SU-DHL-6 (cell line): ENCODE results near the gene TMEM179B.

Experiments
- H2AFZ ChIP-seq: fragments of 200-600 bp; sonication (generic); 2 replicates; pipeline ENCODE4 v1.6.1; 2014; ENCODE audit warnings: low read depth, mild to moderate bottlenecking, moderate library complexity, mixed read lengths, antibody characterized with exemption, low read length; ENCODE audit not compliant: severe bottlenecking
- H3F3A ChIP-seq: fragments of 200-600 bp; shearing (Covaris generic); 2 replicates; pipeline ENCODE4 v1.6.0; 2016; ENCODE audit warnings: antibody characterized with exemption, mild to moderate bottlenecking; ENCODE audit not compliant: insufficient read depth
- H3K27ac ChIP-seq: fragments of 200-600 bp; sonication (generic); 2 replicates; pipeline ENCODE4 v1.5.1; 2016; ENCODE audit warnings: low read depth, mild to moderate bottlenecking, low read length, moderate library complexity, mixed read lengths
- H3K27me3 ChIP-seq: fragments of 200-600 bp; sonication (generic), shearing (Covaris generic); 2 replicates; pipeline ENCODE4 v1.6.0; 2014; ENCODE audit warnings: mild to moderate bottlenecking, low read length
- H3K36me3 ChIP-seq: fragments of 200-600 bp; sonication (generic); 2 replicates; pipeline ENCODE4 v1.6.1; 2014; ENCODE audit warnings: mild to moderate bottlenecking, low read length, mixed read lengths
- H3K4me2 ChIP-seq: fragments of 300-600, 200-600 bp; shearing (Covaris generic), sonication (generic); 2 replicates; pipeline ENCODE4 v1.6.0; 2014; ENCODE audit warnings: low read length, low read depth, mild to moderate bottlenecking; ENCODE audit not compliant: poor library complexity, severe bottlenecking
- H3K4me3 ChIP-seq: fragments of 200-600 bp; sonication (generic); 2 replicates; pipeline ENCODE4 v1.5.1; 2014; ENCODE audit warnings: antibody characterized with exemption, low read length, mild to moderate bottlenecking, mixed read lengths; ENCODE audit not compliant: insufficient read depth, poor library complexity, severe bottlenecking
- H3K79me2 ChIP-seq: fragments of 200-600 bp; sonication (generic); 2 replicates; pipeline ENCODE4 v1.6.1; 2014; ENCODE audit warnings: mild to moderate bottlenecking, low read length, moderate library complexity; ENCODE audit not compliant: insufficient read depth
- H3K9ac ChIP-seq: fragments of 200-600 bp; sonication (generic); 2 replicates; pipeline ENCODE4 v1.7.0; 2014; ENCODE audit warnings: mild to moderate bottlenecking, low read length
- H3K9me2 ChIP-seq: fragments of 200-600 bp; sonication (generic); replicated peaks from 2 replicates; pipeline ENCODE4 v1.6.1; 2014; ENCODE audit warnings: low read length; ENCODE audit not compliant: insufficient read depth
- H3K9me3 ChIP-seq: fragments of 200-600 bp; sonication (generic); 2 replicates; pipeline ENCODE4 v1.6.1; 2014; ENCODE audit warnings: low read length, mixed read lengths; ENCODE audit not compliant: insufficient read depth
- H4K20me1 ChIP-seq: fragments of 200-600 bp; sonication (generic); 2 replicates; pipeline ENCODE4 v1.6.1; 2014; ENCODE audit warnings: low read depth, mild to moderate bottlenecking, antibody characterized with exemption, low read length, moderate library complexity, mixed read lengths
- CTCF ChIP-seq: fragments of 200-600 bp; sonication (generic); IDR thresholded peaks from one replicate; pipeline ENCODE4 v1.5.1; 2017; ENCODE audit warnings: antibody characterized with exemption, mild to moderate bottlenecking, low read length, moderate library complexity; ENCODE audit not compliant: insufficient read depth, poor library complexity, severe bottlenecking
- EZH2phosphoT487 ChIP-seq: fragments of 200-600 bp; sonication (generic), shearing (Covaris generic); conservative IDR thresholded peaks from 2 replicates; pipeline ENCODE4 v1.6.1; 2018; ENCODE audit warnings: mild to moderate bottlenecking, antibody characterized with exemption, low read length, moderate library complexity, mixed read lengths

The TMEM179B gene

GRCh38 chr11:62786318-62787004 is 741 bp upstream of the TMEM179B start:
- no peak overlapping the region for H2AFZ ChIP-seq
- peak overlapping the region; percentile 69 for H3K4me2 ChIP-seq
- peaks cover 34% of the 10 kb centered on the region for H3K79me2 ChIP-seq
- H3K27me3 ChIP-seq, result no peaks in the 10 kb centered on the region
- peak overlapping the region; percentile 91 for H3K4me3 ChIP-seq
- peak; percentile 88 for TF ChIP-seq CTCF
- no peak for TF ChIP-seq EZH2phosphoT487
- H3F3A ChIP-seq, result peaks cover 22% of the 10 kb centered on the region
- H3K9me2 ChIP-seq, result no peaks in the 10 kb centered on the region
- H3K9ac ChIP-seq, result peak overlapping the region; percentile 93
- peak overlapping the region; percentile 75 for H3K27ac ChIP-seq
- no peaks in the 10 kb centered on the region for H3K9me3 ChIP-seq
- no peaks in the 10 kb centered on the region; the same call in 1 of the 2 replicates for H3K36me3 ChIP-seq
- no peaks in the 10 kb centered on the region for H4K20me1 ChIP-seq

GRCh38 chr11:62788991-62789390 is 1.8 kb downstream of the TMEM179B start:
- TF ChIP-seq EZH2phosphoT487 (no peak), CTCF (no peak)
- Histone ChIP-seq H3K27ac (peak overlapping the region; percentile 11; the same call in 1 of the 2 replicates), H3F3A (peaks cover 31% of the 10 kb centered on the region), H3K9ac (peak overlapping the region; percentile 2; the same call in 1 of the 2 replicates), H3K36me3 (peaks cover 4% of the 10 kb centered on the region; the same call in 1 of the 2 replicates), H3K27me3 (no peaks in the 10 kb centered on the region), H3K79me2 (peaks cover 37% of the 10 kb centered on the region), H2AFZ (no peak overlapping the region), H3K4me2 (peak overlapping the region; percentile 33), H3K4me3 (no peak overlapping the region), H3K9me2 (no peaks in the 10 kb centered on the region), H4K20me1 (no peaks in the 10 kb centered on the region), H3K9me3 (no peaks in the 10 kb centered on the region)

- peak overlapping the region; percentile 88 for H3K4me2 ChIP-seq
- no peak overlapping the region for H3K27ac ChIP-seq
- H3K9ac ChIP-seq, result no peak overlapping the region
- H3K27me3 ChIP-seq, result no peaks in the 10 kb centered on the region
- TF ChIP-seq EZH2phosphoT487 (no peak), CTCF (no peak)
- H3K79me2 ChIP-seq, result peaks cover 37% of the 10 kb centered on the region
- H3K36me3 ChIP-seq, result peaks cover 9% of the 10 kb centered on the region
- no peak overlapping the region for H2AFZ ChIP-seq
- peaks cover 31% of the 10 kb centered on the region for H3F3A ChIP-seq
- no peak overlapping the region for H3K4me3 ChIP-seq
- no peaks in the 10 kb centered on the region for H3K9me2 ChIP-seq
- no peaks in the 10 kb centered on the region for H3K9me3 ChIP-seq
- no peaks in the 10 kb centered on the region for H4K20me1 ChIP-seq
Measured at GRCh38 chr11:62789576-62789975, 2.4 kb downstream of the TMEM179B start.
